NCI-H128 (cell line): ENCODE data around the gene ITGB2.

Experiments used
- DNase-seq: peaks from one replicate; lab custom pipeline; 2025; ENCODE audit not compliant: unreplicated experiment; lab: John Stamatoyannopoulos, UW

The ITGB2 gene

GRCh38 chr21:44920694-44921604 lies at the start of gene ITGB2:
TSS of gene ITGB2 (minus strand) at chr21:44920899. CDS start at chr21:44910782, 10,117 bp downstream.
- no peak for DNase-seq

- no peak for DNase-seq
These were observed 49.4 kb upstream of the ITGB2 start for GRCh38 chr21:44969931-44970755.

GRCh38 chr21:44969066-44969670 lies 48.5 kb upstream of the ITGB2 start:
- no peak for DNase-seq

- no peak for DNase-seq
These were observed 46.7 kb upstream of the ITGB2 start for GRCh38 chr21:44967082-44968047.

- no peak for DNase-seq
These were observed 45.7 kb upstream of the ITGB2 start for GRCh38 chr21:44966135-44967081.

GRCh38 chr21:44965251-44966022 lies 44.7 kb upstream of the ITGB2 start:
- no peak for DNase-seq

- no peak for DNase-seq
These were observed 43.7 kb upstream of the ITGB2 start for GRCh38 chr21:44964381-44964780.

- no peak for DNase-seq
These were observed 41.8 kb upstream of the ITGB2 start for GRCh38 chr21:44962403-44962966.

GRCh38 chr21:44960141-44961092 lies 39.7 kb upstream of the ITGB2 start:
- DNase-seq = no peak

- DNase-seq = no peak
These were observed 38.8 kb upstream of the ITGB2 start for GRCh38 chr21:44959376-44960091.

GRCh38 chr21:44958471-44959191 lies 37.9 kb upstream of the ITGB2 start:
- no peak for DNase-seq

GRCh38 chr21:44957901-44958451 lies 37.3 kb upstream of the ITGB2 start:
- DNase-seq = no peak

GRCh38 chr21:44957047-44957831 lies 36.5 kb upstream of the ITGB2 start:
- no peak for DNase-seq

GRCh38 chr21:44956356-44957046 lies 35.8 kb upstream of the ITGB2 start:
- no peak for DNase-seq
